ENCODE data around the gene IMMP2L.

IMMP2L gene

DNA sequence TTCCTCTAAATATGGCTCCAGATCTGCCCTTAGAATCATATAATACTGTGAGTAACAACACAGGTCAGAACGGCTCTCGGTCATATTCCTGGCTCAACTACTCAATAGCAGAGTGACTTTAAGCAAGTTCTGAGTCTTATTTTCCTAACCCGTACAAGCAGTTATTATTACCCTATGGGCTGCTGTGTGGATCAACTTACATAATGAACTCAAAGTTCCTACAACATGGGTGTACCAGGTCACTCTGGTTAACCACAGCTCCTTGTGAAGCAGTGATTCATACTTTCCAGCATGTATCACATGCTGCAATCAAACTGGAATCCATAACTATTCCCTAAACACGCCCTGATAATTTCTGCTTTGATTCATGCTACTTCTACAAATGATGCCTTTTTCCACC lies 364.0 kb downstream of the IMMP2L start:
- no peak for DNase-seq

DNA sequence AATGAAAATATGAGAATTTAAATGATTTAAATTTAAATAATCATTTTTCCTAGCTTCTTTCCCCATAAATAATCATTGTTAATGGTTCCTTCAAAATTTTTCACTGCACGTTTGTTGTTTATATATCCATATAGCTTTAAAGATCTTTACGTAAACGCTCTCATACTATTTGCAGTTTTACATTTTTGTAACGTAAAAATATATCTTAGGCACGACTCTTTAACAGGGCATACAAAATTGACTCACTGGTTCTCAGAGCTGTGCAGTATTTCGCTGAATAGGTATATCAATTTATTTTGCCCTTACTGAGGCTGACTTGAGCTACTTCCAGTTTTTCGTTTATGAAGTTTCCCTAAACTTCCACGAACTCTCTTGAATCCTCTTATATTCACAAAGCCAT lies 365.6 kb downstream of the IMMP2L start:
- no peak for DNase-seq

DNA sequence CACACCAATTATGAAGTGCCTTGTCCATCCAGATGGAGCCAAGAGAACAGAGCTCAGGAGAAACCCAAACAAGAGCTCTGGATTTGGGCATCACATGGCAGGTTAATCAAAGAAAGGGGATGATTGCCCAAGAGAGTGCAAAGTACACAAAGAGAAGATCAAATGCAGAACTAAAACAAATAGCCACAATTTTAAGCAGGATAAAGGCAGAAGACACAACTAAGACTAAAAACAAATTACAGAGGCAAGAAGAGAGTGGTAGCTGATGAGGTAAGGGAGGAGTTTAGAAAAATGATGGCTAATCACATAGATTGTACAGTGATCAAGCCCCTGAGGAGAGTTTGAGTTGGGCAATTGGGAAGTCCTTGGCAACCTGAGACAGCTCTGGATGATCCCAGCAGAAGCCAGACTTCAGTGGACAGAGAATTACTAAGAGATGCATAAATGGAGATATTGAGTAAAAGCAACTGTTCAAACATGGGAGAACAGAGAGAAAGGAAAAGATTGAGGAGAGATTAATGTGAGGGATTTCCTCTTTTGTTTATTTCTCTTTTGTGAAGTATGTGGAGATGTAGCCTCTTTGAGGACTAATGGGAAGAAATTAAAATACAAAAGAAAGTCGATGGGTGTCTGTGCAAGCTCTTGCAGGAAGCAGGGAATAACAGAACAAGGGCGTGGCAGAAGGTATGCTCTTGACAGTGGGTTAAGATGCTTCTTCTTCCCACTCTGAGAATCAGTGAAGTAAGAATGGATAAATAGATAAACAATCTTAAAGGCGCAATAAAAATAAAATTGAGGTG lies 369.5 kb downstream of the IMMP2L start:
- DNase-seq, result no peak

DNA sequence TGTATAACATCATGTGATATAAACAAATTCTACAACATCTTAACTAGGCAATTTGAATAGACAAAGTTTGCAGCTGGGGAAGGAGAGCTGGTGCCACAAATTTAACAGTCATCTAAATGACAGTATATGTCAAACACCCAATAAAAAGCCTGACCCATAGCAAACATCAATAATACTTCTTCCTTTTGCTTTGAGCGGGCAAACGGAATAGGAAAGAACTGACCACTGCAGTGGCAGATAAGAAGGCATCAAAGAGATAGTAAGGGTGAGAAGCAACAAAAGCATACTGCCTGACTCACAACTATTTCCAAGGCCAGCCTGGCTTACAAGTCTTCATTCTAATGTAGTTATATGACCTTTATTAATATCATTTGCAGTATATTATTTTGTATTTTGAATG lies 371.5 kb downstream of the IMMP2L start:
- DNase-seq, result no peak

DNA sequence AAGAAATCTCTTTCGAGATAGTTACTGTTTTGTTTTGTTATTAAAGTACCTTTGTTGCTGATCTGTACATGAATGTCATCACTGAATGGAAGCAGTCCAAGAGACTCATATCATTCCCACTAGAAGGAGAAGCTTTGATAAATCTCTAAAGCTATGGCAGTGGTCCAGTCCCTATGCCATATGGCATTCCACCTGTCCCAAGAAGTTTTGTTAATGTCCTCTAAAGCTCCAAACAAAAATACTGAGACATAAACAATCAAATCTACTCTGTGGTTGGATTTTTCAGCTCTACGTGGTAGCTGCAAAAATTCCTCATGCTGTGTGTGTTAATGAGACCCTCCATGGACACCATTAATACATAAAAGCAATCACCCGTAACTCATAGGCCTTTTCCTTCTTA lies 377.3 kb downstream of the IMMP2L start:
- no peak for DNase-seq

DNA sequence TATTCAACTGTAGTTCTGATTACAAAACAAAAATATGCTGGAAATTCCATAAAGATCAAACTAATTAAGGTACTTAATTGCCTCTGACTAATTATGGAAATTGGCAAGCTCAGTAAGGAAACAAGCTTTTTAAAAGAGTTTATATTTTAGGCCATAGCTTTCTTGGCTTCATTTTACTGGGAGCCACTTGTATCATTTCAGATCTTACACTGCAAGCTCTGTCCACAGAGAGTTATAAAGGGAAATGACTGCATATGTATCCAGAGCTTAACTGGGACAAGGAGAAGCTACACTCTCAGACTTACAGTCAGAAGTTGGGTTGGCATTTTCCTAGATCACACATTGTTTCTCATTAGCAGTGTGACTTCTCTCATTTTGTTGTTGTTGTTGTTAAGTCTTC lies 379.0 kb downstream of the IMMP2L start:
- no peak for DNase-seq

DNA sequence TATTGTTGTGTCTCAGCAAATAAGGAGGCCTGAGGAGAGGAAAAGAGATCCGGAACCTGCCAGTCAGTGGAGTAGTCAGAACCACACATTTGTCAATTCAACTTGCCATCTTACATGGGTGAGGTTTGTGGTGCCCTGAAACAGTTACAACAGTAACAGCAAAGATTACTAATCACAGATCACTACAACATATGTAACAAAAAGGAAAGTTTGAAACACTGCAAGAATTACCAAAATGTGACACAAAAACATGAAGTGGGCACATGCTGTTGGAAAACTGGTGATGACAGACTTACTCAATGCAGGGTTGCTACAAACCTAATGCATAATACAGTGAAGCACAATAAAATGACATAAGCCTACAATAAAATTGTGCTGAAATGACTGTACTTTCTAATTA lies 382.0 kb downstream of the IMMP2L start:
- no peak for DNase-seq

DNA sequence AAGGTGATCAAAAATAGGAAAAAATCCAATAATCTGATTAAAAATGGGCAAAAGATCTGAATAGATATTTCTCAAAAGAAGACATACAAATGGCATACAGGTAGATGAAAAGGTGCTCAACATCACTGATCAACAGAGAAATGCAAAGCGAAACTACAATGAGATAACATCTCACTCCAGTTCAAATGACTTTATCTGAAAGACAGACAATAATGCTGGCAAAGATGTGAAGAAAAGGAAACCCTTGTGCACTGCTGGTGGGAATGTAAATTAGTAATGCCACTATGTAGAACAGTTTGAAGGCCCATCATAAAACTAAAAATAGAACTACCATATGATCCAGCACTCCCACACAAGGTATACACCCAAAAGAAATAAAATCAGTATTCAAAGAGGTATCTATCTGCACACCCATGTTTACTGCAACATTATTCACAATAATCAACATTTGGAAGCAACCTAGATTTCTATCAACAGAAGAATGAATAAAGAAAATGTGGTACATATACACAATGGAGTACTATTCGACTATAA lies 386.3 kb downstream of the IMMP2L start:
- DNase-seq, result no peak

DNA sequence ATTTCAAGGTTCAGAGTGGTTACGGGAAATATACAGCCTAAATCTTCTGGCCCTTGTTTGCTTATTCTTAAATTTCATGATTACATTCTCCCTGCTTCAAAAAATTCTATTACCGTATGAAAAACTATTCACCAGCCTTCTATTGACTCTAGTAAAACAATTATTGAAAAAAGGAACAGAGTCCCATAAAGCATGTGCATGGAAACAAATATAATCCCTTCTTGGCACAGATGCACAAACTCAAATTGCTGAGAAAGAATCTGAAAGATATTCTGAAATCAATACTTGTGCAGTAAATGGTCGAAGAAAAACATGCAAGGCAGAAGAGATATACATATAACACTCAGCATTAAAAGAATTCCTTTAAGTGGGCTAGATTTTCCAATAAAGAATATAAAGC lies 387.8 kb downstream of the IMMP2L start:
- DNase-seq, result no peak

DNA sequence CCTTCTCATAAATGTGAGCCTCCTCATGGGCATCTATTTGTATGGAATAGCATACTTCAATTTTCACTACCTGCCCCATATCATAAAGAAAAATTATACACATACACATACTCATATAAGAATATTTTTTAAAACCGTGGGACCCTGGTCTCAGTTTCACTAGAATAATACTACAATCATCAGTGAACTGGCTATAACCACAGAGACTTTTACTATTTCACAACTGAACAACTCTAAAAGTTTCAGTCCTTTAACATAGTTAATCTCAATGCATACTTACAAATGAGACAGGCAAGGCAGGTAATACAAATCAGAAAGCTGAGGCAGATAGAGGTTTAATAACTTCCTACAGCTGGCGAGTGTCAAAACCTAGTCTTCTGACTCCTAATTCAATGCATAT lies 388.3 kb downstream of the IMMP2L start:
- no peak for DNase-seq

DNA sequence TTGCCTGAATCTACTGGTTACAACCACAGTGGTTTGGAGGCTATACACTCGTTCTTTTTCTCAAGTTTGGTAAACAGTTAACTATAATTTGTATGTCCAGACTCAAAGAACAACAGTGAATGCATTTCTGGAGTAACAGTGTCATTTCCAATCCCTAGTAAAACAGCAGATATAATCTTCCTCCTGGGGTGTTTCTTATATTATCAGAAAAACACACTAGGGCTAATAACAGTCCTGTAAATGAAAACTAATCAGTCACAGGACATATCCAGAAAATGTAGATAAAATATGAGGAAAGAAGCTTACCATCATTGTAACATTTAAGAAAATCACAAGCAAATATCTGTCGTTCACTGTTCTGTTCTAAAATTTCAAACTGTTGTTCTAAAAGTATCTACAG lies 388.8 kb downstream of the IMMP2L start:
- DNase-seq, result no peak

DNA sequence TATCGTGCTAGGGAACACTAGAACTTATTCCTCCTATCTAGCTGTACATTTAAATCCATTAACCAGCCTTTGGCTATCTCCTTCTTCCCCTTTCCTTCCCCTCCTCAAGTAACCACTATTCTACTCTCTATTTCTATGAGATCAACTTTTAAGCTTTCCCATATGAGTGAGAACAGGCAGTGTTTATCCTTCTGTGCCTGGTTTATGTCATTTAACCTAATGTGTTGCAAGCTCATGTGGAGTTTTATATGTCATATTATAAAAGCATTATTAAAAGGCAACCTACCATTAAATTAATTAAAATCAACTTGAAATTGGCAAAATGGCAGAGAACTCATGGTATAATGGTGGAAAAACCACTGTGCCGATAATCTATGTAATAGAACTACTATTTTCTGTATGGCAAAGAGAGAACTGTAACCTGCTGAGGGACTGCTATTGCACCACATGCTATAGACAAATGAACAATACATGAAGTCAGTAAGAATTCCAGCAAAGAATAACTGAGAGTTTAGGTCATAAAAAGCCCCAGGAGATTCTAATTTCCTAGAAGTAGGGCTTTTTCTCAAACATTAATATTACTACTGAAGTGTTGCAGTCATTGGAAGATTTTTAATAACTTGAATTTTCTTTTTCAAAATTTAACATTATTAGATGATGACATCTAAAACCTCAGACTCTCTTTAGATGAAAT lies 389.6 kb downstream of the IMMP2L start:
- no peak for DNase-seq

DNA sequence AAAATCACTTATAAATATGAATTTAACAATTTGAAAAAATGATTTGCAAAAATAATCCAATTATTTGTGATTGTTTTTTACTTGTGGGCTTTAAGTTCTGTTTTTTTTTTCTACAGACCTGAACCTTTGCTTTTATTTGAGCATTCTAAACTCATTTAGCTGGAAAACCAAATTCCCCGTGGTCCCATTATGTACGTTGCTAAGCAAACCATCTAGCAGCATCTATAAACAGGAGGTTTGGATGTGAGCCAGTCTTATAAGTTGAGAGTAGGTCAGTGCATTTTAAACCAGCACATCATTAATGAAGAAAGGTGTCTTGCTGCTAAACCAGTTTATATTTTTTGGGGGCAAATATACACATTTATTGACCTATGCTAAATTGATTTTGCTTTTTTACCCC lies 394.1 kb downstream of the IMMP2L start:
- DNase-seq, result no peak

DNA sequence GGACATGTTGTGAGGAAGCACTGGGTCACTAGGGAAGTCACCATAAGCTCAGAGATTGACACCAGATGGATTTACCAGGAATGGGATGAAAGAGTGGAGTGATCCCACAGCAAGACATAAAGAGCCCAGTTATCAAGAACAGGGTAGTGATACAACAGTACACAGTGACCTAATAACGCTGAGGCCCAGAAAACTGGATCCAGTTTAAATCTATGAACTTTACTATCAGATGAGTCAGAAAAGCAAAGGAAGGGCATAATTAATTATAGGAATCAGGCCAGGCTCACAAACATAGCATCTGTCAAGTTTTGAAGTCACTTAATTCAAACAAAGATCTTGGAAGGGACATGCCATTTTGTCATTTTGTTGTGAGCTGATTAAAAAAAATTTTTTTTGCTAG lies 397.9 kb downstream of the IMMP2L start:
- DNase-seq, result no peak

DNA sequence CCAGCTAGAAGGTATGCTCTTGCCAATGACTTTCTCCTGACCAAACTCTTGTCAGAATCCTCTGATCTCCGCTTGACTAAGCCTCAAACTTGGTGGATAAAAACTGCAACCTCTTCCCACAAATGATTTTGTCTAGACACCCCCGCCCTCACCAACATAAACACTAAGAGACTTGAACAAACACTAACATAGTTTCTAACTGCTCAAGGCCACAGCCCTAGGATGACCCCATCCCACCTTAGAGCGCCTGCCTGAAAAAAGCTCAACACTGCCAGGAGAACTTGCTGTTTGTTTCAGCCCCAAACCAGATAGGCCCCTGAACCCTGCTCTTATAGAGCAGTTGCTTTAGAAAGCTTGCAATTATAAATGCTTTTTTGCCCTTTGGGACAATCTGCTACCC lies 399.6 kb downstream of the IMMP2L start:
- no peak for DNase-seq

DNA sequence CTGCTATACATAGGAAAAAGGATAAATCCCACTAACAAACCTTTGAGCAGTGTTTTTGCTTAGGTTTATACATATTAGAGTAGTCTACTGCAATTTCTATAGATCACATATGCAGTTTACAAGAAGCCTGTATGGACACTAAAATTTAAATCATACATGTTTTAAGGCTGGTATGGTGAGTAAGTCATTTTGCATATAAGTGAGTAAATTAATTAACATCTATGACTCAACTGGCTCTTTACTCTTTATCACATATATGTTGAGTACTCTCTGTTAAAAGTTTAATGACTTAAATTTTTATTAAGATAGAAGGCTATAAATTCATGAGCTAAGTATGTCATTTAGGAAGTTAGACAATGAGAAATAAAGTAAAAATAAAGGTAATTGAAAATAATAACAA lies 402.0 kb downstream of the IMMP2L start:
- DNase-seq, result no peak

DNA sequence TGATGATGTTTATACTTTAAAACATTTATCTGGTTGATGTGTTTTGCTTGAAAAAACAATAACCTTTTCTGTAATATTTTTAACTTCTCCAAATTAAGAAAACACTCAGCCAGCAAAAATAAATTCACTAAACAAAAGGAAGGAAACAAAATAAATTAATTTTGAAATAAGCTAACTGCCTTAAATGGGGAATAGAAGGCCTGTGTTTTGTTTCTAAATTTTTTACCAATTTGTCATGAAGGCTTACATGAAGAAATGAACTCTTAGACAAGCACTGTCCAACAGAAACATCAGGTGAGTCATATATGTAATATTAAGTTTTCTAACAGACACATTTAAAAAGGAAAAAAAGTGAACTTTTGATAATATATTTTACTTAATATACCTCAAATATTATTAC lies 402.9 kb downstream of the IMMP2L start:
- DNase-seq, result no peak

DNA sequence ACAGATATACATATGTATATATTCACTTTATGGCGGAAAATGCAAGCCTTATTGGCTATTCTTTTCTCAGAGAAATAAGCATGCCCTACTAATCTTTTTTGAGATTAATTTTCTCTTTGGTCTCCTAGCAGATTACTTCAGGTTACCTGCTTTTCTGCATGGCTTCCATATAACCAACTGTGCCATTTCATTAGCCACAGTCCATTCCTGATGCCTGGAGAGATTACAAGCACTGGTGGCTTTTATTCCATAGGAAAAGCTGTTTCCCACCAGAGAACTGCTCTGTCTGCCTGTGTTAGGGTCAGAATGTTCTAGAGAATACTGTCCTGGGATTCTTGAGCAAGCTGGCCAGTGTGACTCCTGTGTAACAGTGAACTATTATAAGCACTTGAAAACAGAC lies 411.6 kb downstream of the IMMP2L start:
- no peak for DNase-seq

DNA sequence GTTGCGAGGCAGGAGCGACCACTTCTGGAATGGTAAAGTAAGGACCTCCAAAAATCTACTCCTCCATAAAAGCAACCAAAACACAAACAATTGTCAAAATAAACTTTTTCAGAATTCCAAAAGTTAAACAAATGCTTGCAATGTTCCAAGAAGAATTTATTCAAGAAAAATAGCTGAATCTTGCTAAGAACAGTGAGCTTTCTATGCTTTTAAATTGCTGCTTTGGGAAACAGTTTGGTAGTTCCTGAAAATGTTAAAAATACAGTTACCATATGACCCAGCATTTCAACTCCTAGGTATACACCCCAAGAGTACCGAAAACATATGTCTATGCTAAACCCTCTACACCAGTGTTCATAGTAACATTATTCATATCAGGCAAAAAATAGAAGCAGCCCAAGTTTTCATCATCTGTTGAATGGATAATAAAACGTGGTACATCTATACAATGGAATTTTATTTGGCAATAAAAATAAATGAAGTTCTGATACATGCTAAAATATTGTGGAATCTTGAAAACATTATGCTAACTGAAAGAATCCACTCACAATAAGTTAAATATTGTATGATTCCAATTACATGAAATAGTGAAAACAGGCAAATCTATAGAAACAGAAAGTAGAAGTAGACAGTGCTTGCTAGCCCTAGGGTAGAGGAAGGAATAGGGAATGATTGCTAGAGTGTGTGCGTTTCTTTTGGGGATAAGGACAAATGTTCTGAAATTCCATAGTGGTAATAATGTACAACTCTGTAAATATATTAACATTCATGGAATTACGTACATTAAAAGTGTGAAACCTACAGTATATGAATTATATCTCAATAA lies 414.4 kb downstream of the IMMP2L start:
- no peak for DNase-seq

DNA sequence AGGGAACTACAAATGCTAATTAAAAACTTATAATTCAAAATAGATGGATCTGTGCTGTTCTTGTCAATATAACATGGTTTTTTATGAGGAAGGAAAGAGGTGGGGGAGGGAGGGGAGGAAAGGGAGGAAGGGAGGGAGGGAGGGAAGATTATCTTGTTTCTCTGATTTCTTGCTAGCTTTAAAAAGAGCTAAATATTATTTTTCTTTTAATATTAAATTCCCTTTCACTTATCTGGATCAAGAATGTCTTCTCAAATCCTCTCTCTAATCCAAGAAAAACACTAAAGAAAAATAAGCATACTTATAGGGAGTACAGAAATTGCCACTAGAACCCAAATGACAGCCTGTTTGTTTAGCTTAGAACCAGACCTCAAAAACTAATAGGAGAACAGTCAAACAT lies 416.2 kb downstream of the IMMP2L start:
- no peak for DNase-seq

DNA sequence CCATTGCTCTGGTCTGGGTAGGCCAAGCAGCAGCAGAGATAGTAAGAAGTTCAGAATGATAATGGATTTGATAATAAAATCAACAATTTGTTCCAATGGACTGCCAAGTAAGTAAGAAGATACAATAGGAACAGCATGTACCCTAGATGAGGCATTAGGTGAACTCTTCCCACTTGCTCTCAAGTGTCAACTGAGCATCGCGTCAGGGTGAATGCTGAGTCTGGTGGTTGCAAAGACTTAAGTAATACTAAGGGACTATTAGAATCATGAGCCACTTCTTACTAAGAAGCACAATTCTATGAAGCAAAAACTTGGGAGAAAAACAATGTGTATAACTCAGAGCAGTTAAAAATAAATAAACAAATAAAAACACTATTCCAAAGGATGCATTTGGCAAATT lies 416.8 kb downstream of the IMMP2L start:
- DNase-seq, result no peak

DNA sequence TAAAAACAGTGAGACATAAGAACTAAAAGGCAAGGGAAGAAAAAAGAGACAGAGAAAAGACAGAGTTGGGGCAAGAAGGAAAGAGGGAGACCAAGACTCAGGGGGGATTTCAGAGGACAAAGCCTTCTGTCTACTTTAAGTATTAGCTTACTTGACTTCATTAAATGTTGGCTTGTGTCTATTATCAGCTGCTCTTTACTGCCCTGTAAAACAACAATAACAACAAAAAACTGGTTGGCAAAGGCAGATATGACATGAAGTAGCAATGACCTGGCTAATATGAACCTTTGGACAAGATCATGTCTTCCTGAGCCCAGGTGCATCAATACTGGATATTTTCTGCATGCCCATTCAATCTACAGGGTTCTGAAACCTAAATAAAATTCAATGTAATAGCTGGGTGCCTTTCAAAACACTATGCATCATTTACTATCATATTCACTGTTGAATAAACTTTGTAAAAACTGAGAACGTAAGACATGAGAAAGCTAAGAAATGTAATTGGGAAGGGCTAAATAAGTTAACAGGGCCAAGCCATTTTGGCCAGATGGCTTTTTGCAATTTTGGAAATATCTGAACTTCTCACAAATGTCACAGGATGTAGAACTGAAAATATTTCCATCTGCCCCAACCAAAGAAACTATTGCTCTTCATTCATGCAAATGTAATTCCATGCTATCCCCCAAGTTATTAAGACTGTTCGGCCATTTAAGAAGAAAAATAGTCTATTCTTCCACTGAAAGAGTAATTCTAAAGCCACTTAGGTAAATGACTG lies 422.0 kb downstream of the IMMP2L start:
- DNase-seq, result no peak

DNA sequence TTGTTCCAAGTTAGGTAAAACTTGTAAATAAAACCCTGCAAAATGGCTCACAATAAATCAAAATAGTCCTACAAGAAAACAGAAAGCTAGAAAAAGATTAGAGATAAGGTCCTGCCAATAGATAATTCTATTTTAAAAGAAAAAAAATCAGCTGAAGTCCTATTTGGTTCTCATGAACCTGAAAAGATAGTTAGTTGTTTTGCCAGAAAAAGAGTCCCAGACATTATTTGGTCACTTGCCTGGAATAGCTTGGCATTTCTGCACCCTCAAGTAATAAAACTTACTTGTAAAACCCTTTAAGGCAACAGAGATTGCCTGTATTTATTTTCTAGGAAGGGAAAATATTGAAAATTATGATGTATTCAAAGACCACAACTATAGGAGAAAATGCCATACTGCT lies 423.7 kb downstream of the IMMP2L start:
- DNase-seq, result no peak
